ENCODE data around the gene LENG1.
"Not testable (repeated sequence)": the region's sequence is repeated elsewhere in the genome, so short reads cannot be mapped to it uniquely, and the experiment has no call there.

The LENG1 gene

DNA sequence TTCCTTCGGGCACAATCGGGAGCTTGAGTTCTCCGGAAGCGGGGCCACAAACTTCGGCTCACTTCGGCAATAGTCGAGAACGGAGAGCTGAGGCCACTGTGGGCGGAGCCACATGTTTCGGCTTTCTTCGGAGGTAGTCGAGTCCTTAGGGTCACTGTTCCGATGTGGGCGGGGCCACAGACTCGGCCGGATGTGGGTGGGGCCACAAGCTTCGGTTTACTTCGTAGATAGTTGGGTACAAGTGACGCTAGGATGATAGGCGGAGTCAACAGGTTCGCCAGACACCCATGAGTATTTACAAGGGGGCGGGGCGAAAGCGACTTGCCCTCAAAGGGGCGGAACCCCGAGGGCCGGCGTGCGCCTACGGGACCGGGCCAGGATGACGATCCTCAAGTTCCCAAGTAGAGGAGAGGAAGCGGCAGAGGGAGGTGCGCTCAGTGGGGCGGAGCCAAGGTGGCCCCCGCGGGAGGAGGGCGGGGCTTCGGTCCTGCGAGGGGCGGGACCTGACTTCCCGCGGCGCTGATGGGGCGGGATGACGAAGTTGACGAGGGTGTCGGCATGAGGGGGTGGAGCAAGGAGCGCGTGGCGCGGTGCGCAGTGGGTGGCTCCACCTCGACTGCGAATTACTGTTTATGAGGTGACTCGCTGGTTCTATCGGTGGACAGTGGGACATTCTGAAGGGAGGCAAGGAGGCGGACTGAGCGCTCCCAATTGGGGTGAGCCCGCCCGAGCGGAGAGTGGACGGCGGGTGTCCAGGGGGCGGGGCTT lies 30.4 kb upstream of the LENG1 start:
- peak; percentile 99 for DNase-seq

DNA sequence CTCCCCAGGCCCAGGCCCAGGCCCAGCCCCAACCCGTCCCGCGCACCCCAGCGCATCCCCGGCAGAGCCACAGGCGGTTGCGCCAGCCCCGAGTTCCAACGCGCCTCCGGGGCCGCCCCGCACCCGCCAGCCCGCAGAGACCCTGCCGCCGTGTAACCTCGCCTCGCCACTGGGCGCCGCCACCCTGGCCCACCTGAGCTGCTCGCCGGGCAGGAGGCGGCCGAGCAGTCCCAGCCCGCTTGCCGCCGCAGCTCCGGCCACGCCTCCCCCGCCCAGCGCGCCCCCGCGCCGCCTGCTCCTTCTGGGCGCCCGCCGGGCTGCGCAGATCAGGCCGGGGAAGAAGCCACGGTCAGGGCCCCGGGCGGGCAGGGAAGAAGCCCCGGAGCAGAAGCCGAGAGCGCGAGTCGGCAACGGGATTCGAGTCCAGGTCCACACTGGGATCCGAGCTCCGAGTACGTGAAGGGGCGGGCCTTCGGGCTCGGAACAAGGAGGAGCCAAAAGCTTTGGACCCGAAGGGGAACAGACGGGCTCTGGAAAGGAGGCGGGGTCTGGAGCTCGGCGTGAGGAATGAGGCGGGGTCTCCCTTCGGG lies 29.7 kb upstream of the LENG1 start, which contains the start of gene MBOAT7:
Gene MBOAT7, minus strand, starts transcription at position 436 of the 590 bp plus-strand sequence. CDS start 1,072 bp downstream, outside the sequence.
- no peak for DNase-seq

DNA sequence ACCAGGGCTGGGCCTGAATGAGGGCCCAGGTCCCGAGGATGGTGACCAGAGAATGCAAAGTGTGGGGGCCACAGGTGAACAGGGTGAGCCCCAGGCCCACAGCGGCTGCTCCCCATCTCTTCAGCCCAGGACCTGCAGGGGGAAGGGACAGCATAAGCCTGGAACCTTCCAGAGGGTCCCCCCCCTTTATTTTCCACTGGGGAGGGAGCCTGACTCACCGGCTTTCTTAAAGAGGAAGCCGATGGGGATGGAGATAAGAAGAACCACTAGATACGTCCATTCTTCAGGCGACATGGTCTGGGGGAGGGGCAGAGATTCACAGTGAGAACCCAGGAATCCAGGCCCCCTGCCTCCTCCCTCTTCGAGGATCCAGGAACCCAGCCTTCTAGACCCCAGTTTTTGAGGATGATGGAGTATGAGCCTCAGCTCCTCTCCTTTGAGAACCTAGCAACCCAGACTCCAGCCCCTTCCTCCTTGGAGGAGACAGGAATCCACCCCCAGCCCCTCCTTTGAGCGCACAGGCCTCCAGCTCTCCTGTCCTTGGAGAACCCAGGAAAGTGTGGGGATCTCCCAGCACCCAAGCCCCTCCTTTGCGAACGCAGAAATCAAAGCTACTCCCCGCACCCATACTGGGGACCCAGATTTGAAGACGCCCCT lies 28.8 kb upstream of the LENG1 start:
- peak; percentile 61 for DNase-seq

DNA sequence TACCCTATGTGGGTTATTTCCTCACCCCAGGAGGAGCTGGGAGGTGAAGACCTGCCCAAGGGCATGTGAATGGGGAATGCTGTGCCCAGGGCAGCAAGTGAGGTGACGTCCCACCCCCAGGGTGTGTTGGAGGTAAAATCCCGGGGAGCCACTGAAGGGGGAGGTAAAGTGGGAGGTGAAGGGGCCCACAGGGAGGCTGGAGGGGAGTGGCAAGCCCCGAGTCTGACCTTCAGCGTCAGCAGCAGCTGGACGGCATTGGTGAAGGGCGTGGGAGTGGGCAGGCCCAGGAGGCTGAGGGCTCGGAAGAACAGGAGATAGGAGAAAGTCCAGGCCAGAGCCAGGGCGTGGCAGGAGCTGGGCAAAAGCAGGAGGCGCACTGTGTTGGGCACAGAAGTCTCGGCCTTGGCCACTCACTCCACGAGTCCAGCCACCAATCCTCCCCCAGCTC lies 27.4 kb upstream of the LENG1 start:
- no peak for DNase-seq

DNA sequence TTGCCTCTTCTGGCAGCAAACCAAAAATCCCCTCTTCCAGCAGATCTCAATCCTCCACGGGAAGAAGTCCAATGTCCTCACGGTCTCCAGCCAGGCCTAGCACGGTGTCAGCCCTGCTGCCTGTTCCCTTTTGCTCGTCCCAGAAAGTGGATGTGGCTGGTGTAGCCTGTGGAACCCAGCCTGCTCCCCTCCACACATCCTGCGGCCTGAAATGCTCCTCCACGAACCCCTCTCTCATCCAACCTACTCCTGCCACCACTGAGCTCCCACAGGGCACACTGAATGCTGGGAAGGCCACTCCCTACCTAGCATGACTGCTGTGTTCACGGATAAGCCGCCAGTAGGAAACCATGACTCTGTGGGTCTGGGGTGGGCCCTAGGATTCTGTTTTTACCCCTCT lies 26.8 kb upstream of the LENG1 start:
- no peak for DNase-seq

DNA sequence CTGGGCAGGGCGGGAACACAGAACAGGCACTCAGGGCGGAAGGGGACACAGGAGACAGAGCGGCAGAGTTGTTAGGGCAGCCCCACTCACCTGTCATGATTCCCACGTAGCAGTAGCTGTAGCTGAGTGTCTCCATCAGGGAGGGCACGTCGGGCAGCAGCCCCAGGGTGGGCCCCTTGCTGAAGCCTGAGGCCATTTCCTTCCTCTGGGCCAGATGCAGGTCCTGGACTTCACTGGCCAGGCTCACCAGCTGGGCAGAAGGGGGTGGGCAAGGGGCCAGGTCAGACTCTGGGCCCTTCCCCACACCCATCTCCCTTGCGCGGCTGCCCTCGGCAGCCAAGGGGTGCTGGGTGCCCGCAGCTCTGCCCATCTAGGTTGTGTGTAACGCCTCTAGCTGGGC lies 23.9 kb upstream of the LENG1 start:
- DNase-seq: no peak

DNA sequence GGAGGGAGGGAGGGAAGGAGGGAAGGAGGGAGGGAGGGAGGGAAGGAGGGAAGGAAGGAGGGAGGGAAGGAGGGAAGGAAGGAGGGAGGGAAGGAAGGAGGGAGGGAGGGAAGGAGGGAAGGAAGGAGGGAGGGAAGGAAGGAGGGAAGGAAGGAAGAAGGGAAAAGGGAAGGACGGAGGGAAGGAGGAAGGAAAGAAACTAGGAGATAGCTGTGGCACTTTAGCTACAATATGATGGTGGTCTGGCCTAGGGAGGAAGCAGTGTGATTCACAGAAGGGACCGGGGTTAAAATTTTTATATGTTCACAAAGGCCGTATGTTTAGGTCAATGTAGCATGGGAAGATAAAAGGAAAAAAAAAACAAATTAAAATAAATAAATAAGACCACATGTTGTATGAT lies 22.4 kb upstream of the LENG1 start:
- not testable (repeated sequence) for DNase-seq

DNA sequence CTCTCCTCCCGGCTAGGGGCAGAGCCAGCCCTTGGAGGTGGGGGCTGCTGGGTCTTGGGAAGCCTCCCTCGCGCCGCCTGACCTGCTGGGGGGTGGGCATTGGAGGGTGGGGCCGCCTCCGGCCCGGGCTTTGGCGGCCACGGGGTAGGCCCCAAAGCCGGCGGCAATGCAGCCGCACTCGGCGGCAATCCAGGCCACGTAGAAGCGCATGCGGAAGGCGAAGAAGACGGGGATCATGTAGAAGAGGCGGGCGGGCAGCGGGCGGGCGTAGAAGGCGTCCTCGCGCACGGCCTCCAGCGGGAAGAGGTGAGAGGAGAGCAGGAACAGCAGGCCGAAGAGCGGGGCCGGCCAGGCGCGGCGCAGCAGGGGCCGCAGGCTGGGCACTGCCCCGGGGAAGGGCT lies 21.2 kb upstream of the LENG1 start:
- no peak for DNase-seq

DNA sequence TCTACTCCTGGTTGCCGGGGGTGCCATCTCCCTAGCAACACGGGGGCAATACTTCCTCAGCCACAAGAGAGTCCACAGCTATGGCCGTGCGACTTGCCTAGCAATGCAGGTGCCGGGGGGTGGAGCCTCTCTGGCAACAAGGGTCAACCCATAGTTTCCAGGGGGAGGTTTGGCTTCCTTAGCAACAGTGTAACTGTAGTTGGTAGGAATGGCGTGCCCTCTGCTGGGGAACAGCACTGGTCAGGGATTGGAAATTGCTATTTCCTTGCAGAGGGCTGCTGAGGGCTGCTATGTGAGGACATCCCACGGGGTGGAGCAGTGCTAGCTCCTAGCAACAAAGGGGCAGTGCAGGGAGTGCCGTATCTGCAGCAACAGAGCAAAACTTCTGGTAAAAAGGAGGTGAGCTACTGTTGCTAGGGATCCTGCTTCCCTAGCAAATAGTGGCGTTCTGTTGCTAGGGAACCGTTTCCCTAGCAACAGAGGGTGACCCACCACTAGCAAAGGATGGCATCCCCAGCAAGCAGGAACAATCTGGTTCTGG lies 20.5 kb upstream of the LENG1 start:
- peak; percentile 52 for DNase-seq

DNA sequence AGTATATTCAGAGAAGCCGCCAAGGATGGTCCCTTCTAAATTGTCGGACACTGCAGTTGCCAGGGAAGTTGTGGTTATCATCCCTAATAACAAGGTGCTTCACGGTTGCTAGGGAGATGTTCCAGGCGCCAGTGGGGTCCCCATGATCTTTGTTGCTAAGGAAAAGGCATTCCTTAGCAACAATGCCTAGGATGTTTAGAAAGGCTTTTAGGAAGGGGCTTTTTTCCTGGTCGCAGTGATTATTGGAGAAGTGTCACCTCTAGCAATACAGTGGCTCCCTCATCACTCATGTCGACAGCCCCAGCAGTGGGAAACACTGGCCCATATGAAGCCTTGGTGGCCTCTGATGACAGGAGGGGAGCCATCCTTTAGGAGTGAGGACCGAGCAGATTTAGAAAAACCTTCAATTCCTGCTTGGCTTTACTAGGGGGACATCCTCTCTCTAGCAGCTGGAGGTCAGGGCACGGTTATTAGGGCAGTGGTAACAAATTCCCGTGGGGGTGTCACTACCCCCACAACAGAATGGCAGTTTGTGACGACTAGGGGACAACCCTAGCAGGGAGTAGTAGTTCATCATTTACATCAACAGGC lies 19.8 kb upstream of the LENG1 start:
- no peak for DNase-seq

DNA sequence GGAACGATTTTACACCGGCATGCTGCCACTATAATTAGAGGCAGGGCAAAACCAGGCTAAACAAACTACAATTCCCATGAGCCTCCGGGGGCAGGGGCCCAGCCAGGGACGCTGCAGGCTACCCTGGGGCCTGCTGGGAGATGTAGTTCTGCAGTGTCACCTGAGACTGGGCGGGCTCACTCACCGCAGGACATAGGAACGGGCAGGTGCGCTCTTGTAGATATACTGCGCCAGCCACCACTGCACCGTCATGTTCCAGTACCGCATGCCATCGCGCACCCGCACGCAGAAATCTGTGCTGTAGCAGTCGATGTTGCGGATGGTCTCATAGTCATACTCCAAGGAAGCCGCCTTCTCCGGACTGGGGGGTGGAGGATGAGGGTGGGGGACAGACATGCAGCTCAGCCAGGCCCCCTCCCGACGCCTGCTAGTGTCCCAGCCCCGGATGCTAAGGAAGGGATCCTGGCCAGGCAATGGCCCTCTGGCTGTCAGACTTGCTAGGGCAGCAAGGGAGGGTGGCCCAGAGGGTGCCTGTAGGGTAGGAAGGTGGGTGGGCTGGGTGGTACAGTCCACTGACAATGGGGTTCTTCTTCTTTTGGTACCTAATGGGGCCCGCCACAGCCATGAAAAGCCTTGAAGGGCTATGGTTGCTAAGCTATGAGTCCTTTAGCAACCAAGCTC lies 19.2 kb upstream of the LENG1 start:
- DNase-seq: no peak

DNA sequence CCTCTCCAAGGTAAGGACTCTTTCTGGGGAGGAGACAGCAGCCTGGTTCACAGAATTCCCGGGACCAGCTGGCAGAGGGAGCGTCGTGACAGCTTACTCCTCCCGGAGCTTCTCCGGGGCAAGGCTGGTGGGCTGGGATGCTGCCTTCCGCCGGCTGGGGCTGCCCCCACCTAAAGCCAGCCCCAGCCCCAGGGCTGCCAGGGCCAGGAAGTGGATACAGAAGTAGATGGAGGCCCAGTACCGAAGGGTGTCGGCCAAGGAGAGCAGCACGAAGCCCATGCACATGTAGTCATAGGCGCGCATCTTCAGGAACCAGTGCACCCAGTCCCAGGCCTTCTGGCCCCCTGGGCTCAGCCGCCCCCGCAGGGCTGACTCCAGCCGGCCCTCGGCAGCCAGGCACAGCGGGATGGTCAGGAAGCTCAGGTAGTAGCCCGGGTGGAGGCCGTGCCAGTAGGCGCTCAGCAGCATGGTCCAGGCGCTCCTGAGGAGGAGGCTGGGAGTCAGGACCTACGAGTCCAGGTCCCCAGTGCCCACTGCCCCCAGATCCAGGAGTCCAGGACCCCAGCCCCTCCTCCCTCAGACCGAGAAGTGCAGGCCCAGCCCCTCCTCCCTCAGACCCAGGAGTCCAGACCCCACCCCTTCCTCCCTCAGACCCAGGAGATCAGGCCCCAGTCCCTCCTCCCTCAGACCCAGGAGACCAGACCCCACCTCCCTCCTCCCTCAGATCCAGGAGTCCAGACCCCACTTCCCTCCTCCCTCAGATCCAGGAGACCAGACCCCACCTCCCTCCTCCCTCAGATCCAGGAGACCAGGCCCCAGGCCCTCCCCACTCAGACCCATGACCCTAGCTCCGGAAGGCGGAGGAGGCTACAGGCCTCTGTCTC lies 14.7 kb upstream of the LENG1 start:
- no peak for DNase-seq

DNA sequence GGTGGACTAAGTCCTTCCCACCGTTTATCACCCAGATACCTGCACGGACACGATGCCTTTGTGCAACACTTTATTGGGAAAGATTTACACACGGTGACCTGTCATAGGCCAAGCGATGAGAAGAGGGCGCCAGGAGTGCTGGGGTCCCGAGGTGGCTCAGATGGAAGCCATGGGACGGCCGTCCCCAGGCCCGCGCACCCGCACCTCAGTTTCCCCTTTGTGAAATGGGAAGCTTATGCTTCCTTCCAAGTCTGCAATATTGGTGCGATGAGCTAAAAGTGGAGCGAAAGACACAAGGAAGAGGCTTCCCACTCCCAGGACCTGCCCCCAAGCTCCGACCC lies 13.8 kb upstream of the LENG1 start:
- no peak for DNase-seq

DNA sequence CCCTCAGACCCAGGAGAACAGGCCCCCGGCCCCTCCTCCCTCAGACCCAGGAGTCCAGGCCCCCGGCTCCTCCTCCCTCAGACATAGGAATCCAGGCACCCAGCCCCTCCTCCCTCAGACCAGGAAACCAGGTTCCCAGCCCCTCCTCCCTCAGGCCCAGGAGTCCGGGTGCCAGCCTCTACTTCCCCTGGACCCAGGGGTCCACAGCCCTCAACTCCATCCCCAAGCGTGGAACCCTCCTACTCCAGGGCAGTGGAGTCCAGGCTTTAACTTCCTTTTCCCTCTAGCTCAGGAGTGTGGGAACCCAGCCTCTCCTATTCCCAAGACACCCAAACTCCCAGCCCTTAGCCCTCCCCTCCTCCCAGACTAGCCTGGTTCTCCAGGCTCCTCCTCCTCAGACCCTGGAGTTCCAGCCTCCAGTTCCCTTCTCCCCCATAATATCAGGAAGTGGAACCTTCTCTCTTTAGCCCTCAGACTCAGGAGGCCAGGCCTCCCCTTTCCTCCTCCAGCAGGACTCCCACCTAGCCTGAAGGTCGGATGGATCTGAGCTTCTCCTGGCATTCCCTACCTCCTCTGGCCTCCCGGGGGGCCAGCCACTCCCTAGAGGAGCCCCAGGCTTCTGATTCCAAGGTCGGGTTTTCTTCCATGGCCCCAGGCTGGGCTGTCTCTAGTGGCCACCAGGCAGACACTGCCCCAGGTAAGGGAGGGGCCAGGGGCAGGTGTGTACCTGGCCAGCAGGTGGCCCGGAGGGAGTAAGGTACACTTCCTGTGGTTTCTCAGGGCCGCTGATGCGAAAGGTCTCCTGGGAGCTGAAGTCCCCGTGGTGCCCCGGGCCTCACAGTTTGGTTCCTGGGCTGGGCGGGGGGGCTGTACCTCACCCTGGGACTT lies 13.2 kb upstream of the LENG1 start, which contains the start of gene TMC4:
Gene TMC4, minus strand, starts transcription at position 690 of the 888 bp plus-strand sequence. Its CDS starts 43 bp downstream, at position 647.
- peak; percentile 58 for DNase-seq

DNA sequence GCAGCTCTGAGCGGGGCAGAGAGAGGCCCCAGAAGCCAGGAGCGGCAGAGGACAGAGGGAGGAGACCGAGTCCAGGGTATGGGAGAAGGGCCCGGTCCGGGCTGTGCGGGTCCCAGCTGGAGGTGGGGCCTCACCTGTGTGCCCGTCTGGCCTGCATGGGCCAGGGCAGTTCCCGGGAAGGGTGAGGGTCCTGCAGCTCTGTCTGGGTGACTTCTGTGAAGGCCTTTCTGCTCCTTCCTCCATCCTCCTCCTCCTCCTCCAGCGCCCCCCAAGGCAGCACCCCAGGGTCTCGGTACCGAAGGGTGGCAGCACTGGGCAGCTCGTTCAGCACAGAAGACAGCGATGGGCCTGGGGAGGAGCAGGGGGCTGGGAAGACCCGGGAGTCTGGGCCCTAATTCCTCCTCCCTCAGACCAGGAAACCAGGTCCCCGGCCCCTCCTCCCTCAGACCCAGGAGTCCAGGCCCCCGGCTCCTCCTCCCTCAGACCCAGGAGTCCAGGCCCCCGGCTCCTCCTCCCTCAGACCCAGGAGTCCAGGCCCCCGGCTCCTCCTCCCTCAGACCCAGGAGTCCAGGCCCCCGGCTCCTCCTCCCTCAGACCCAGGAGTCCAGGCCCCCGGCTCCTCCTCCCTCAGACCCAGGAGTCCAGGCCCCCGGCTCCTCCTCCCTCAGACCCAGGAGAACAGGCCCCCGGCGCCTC lies 12.4 kb upstream of the LENG1 start:
- not testable (repeated sequence) for DNase-seq

DNA sequence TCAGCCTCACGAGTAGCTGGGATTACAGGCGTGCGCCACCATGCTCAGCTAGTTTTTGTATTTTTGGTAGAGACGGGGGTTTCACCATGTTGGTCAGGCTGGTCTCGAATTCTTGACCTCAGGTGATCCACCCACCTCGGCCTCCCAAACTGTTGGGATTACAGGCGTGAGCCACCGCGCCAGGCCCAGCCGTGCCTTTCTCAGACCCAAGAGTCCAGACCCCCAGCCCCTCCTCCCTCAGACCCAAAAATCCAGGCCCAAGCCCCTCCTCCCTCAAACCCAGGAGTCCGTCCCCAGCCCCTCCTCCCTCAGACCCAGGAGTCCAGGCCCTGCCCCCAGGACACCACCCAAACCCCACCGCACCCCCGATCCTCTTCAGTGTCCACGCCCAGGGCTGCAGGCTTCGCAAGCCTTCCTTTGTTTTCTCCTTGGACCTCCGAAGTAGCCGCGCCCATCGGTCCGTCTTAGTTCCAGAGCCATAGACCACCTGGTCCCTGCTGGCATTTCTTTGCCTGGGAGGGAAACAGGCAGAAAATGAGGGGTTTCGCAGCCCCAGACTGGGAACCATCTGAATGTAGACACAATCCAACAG lies 9.7 kb upstream of the LENG1 start:
- DNase-seq: no peak

DNA sequence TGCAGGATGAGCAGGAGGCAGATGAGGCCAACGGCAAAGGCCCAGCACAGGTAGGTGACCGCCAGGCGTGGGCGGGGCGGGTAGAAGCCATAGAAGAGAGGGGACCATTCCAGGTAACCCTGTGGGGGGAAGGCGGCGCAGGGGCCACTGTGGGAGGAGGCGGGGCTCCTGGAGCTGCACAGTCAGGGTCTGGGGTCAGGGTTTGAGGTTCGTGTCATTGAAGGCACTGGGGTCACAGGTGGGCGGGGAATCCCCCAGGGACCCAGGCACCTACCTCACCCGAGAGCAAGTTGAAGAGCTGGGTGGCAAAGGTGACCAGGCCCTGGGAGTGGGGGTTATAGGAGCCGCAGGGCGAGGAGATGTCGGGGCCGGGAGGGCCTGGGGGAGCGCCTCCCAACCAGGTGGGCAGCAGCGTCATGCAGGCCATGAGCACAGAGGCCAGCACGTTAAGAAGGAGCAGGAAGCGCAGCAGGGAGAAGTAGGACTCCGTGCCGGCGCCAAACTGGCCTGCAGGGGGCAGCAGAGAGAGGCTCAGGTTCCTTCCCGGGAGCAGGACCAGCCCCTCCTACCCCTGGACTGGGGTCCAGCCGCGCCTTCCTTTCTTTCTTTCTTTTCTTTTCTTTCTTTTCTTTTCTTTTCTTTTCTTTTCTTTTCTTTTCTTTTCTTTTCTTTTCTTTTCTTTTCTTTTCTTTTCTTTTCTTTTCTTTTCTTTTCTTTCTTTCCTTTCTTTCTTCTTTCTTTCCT lies 8.8 kb upstream of the LENG1 start:
- DNase-seq: peak; percentile 79

DNA sequence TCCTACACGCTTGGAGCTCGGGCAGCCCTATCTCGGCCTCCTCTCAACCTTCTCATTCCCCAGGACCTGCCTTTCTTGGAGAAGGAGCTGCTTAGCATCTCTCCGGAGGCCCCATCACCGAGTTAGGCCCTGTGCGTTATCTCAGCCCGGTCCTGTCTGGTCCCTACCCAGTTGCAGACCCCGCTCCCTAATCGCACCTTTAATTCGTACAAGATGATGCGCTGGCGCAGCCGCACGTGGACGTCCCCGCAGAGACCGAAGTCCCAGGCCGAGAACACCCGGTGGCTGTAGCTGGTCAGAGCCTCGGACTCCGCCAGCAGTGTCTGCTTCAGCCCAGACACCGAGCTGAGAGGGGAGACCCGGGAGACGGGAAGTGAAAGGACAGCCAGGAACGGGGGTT lies 5.7 kb upstream of the LENG1 start:
- no peak for DNase-seq

Data from fibroblast of skin of back (primary cell).